A673 (cell line): Measurements from ENCODE around the gene TBC1D20.

Experiments used
- EZH2 ChIP-seq: fragments of 200-600 bp; sonication (generic); IDR thresholded peaks from 2 replicates; pipeline ENCODE4 v1.6.1; 2017; ENCODE audit warnings: borderline replicate concordance, low read depth, mild to moderate bottlenecking, mixed read lengths, antibody characterized with exemption, low read length; ENCODE audit not compliant: poor library complexity, severe bottlenecking
- TF ChIP-seq, protein P1 (sequence below): fragments of 300-800, 200-600 bp; sonication (generic); conservative IDR thresholded peaks from 2 replicates; pipeline ENCODE4 v1.5.1; 2017; ENCODE audit warnings: low read depth, mild to moderate bottlenecking, antibody characterized with exemption, low read length, moderate library complexity, mixed read lengths

DNA sequence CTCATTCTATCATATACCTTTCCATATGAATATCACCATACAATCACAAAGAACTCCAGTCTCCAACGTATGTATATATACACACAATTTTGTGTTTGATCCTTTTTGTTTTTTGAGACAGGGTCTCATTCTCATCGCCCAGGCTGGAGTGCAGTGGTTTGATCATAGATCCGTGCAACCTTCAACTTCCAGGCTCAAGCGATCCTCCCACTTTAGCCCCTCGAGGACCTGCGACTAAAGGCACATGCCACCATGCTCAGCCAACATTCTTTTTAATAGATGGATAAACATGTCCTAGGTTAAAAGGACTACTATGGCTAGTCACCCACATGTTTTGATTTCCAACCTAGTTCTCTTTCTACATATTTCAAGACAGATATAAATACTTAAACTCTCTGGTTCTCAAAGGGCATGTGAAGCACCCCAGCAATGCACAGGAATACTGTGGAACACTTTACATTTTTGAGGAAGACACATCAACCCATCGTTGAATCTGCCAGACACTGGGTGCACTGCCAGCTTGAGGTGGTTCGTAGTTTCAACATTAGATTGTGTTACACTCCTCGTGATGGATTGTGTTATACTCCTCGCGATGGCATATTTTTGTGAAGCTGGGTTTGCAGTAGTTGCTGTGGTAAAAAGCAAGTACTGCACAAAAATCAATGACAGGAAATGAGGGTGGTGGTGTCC is 40.9 kb upstream of the TBC1D20 start:
- TF ChIP-seq, protein P1, sequence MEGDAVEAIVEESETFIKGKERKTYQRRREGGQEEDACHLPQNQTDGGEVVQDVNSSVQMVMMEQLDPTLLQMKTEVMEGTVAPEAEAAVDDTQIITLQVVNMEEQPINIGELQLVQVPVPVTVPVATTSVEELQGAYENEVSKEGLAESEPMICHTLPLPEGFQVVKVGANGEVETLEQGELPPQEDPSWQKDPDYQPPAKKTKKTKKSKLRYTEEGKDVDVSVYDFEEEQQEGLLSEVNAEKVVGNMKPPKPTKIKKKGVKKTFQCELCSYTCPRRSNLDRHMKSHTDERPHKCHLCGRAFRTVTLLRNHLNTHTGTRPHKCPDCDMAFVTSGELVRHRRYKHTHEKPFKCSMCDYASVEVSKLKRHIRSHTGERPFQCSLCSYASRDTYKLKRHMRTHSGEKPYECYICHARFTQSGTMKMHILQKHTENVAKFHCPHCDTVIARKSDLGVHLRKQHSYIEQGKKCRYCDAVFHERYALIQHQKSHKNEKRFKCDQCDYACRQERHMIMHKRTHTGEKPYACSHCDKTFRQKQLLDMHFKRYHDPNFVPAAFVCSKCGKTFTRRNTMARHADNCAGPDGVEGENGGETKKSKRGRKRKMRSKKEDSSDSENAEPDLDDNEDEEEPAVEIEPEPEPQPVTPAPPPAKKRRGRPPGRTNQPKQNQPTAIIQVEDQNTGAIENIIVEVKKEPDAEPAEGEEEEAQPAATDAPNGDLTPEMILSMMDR: no peak
- no peak for TF ChIP-seq EZH2
